Measurements from ENCODE around the gene ARID3C.

ARID3C gene

DNA sequence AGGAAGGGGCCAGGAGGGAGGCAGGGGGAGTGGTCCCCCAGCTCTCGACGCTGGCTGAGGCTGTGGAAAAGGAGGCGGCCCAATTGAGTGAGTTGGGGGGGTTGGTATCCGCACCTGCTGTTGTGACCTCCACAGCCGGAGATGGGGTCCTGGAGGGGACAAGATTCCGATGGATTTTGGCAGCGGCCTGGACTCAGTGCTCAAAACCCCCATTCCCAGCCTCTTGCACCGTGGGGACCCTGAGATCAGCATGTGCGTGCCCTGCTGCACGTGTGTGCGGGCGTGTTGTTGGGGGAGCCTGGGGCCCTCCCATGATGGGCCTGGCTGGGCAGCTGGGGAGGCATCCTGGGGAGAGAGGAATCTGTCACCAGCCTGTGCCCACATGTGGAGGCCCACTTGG lies 54.3 kb downstream of the ARID3C start:
- TF ChIP-seq, protein P1, sequence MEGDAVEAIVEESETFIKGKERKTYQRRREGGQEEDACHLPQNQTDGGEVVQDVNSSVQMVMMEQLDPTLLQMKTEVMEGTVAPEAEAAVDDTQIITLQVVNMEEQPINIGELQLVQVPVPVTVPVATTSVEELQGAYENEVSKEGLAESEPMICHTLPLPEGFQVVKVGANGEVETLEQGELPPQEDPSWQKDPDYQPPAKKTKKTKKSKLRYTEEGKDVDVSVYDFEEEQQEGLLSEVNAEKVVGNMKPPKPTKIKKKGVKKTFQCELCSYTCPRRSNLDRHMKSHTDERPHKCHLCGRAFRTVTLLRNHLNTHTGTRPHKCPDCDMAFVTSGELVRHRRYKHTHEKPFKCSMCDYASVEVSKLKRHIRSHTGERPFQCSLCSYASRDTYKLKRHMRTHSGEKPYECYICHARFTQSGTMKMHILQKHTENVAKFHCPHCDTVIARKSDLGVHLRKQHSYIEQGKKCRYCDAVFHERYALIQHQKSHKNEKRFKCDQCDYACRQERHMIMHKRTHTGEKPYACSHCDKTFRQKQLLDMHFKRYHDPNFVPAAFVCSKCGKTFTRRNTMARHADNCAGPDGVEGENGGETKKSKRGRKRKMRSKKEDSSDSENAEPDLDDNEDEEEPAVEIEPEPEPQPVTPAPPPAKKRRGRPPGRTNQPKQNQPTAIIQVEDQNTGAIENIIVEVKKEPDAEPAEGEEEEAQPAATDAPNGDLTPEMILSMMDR (IDR thresholded peaks at IDR 0.05; ENCODE audit: borderline replicate concordance, control extremely low read depth, extremely low read depth, insufficient read depth, missing control alignments): no peak
- in situ Hi-C loops (cut with MboI; ENCODE audit: low sequenced_read_pairs, unreplicated experiment): no loop called here
- no peak for DNase-seq (ENCODE audit: low spot score)

DNA sequence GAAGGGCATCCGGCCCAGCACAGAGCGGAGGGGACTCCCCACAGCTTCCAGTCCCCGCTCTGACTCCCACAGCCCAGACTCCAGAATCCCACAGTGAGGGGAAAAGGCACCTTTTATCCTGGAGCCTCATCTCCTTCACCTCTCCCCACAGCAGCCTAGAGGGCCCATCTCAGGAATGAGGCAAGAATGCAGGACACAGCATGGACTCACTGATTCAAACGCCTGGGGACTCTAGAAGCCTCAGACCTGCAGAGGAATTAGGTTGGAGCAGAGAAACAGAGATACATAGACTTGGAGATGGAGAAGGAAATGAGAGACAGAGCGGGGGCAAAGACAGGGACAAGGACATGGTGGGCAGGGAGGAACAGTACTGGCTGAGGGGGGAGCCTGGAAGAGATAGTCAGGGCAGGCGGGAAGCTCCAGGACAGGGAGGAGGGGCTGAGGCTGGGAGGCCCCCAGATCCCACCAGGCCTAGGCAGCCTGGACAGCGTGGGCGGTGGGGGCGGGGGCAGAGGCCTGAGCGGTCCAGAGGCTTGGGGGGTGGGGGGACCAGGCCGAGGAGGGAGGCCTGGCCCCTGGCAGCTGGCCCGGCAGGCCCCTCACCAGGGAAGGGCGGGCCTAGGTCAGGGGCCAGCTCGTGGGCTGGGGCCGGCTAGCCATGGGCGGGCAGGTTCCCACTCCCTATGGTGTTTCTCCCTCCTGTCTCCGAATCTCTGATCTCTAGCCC lies 55.1 kb downstream of the ARID3C start:
- DNase-seq (ENCODE audit: low spot score): no peak
- in situ Hi-C loops (cut with MboI; ENCODE audit: low sequenced_read_pairs, unreplicated experiment): no loop called here
- TF ChIP-seq, protein P1 (IDR thresholded peaks at IDR 0.05; ENCODE audit: borderline replicate concordance, control extremely low read depth, extremely low read depth, insufficient read depth, missing control alignments): no peak

DNA sequence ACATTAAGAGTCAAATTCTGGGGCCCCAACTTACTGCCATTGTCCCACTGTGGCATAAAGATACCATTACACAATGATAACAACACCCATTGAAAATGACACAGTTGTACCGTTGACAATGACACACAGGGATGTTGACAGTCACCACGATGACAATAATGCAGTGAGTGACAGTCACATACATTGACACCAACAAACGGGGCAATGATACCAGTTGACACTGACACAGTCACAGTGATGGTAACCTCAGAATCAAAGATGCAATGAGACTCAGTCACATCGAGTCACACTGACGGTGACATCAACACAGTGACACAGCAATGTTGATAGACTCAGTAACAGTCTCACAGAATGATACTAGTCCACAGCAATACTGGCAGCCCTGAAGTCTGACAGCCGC lies 56.2 kb downstream of the ARID3C start:
- TF ChIP-seq, protein P1 (IDR thresholded peaks at IDR 0.05; ENCODE audit: borderline replicate concordance, control extremely low read depth, extremely low read depth, insufficient read depth, missing control alignments): no peak
- DNase-seq (ENCODE audit: low spot score): no peak
- in situ Hi-C loops (cut with MboI; ENCODE audit: low sequenced_read_pairs, unreplicated experiment): no loop called here

DNA sequence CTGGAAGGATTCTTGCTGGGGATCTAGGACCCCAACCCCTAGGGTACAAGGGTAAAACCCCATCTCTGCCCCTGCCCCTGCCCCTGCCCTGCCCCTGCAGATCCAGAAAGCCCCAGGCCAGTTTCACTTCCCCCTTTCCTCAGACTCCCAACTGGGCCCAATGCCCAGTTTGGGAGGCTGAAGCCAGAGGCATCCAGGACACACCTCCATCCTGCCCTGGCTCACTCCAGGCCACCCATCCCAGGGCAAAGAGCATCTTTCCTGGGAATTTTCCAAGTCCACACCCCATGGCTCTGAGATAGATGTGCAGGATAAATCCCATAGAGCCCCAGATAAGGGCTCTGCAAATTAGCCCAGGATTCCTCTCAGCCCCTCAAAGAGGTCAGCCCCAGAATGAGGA lies 56.8 kb downstream of the ARID3C start:
- DNase-seq (ENCODE audit: low spot score): no peak
- in situ Hi-C loops (cut with MboI; ENCODE audit: low sequenced_read_pairs, unreplicated experiment): no loop called here
- TF ChIP-seq, protein P1 (IDR thresholded peaks at IDR 0.05; ENCODE audit: borderline replicate concordance, control extremely low read depth, extremely low read depth, insufficient read depth, missing control alignments): no peak

DNA sequence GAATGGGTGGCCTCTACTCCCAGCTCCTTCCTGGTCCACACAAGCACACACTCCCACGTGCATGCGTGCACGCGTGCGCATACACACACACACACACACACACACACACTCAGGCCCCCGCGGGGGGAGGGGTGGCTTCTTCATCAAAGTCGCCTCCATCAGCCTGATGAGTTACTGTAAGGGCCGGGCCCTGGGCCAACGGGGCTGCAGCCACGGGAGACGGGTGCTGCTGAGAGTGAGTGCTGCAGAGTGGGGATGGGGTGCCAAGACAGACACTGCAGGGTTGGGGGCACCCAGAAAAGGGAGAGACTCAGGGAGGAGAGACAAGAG lies 57.4 kb downstream of the ARID3C start:
- in situ Hi-C loops (cut with MboI; ENCODE audit: low sequenced_read_pairs, unreplicated experiment): no loop called here
- TF ChIP-seq, protein P1 (IDR thresholded peaks at IDR 0.05; ENCODE audit: borderline replicate concordance, control extremely low read depth, extremely low read depth, insufficient read depth, missing control alignments): no peak
- DNase-seq (ENCODE audit: low spot score): no peak
